Heart left ventricle (tissue), 16 donors: ENCODE results near the gene INPP1. TPM values are rescaled to one million over a fixed set of nuclear protein-coding genes. Genes with fewer than 3 reads are reported as not detected.

Experiments used
- ATAC-seq, 4 donors: fragments of 200-7000 bp; cut with Tn5 transposase; one replicate each; pipeline ENCODE4 v1.9.1; 2020 to 2022; ENCODE audit warnings: moderate library complexity in 4 of 4, mild to moderate bottlenecking in 3 of 4, moderate number of reproducible peaks in 1 of 4
- DNase-seq, 5 donors: peaks; one replicate each; pipeline ENCODE4 v3.0.0-alpha.2; 2020
- H3K27ac ChIP-seq, 12 donors: fragments of 200-600 bp; sonication (generic) in 4 of 12; one replicate each; pipeline versions ENCODE4 v1.5.0 to v1.8.0; 2016 to 2022; ENCODE audit warnings: mild to moderate bottlenecking in 2 of 12
- H3K27me3 ChIP-seq, 9 donors: fragments of 200-600 bp; sonication (generic) in 2 of 9; one replicate each; pipeline versions ENCODE4 v1.5.1 to v1.8.0; 2016 to 2022; ENCODE audit warnings: mild to moderate bottlenecking in 3 of 9
- H3K36me3 ChIP-seq, 9 donors: fragments of 200-600 bp; sonication (generic) in 2 of 9; one replicate each; pipeline versions ENCODE4 v1.5.0 to v1.8.0; 2018 to 2022; ENCODE audit warnings: mild to moderate bottlenecking in 2 of 9
- H3K4me1 ChIP-seq, 12 donors: fragments of 200-600 bp; sonication (generic) in 4 of 12; one replicate each; pipeline versions ENCODE4 v1.5.0 to v1.8.0; 2016 to 2022; ENCODE audit warnings: mild to moderate bottlenecking in 3 of 12
- H3K4me3 ChIP-seq, 12 donors: fragments of 200-600 bp; sonication (generic) in 4 of 12; one replicate each; pipeline versions ENCODE4 v1.5.0 to v1.8.0; 2017 to 2022; ENCODE audit warnings: mild to moderate bottlenecking in 9 of 12, moderate library complexity in 4 of 12
- H3K9me3 ChIP-seq, 12 donors: fragments of 200-600 bp; sonication (generic) in 4 of 12; one replicate each; pipeline versions ENCODE4 v1.5.0 to v1.8.0; 2016 to 2022; ENCODE audit warnings: mild to moderate bottlenecking in 1 of 12
- POLR2A ChIP-seq, 2 donors: fragments of 450-650 bp; IDR thresholded peaks; one replicate each; pipeline ENCODE4 v1.6.1; 2017; ENCODE audit warnings: antibody characterized with exemption in 2 of 2, mild to moderate bottlenecking in 2 of 2, moderate library complexity in 2 of 2
- WGBS, 4 donors: extraction: QIAGEN DNeasy Blood & Tissue Kit in 2 of 4; methylation state at CpG; one replicate each; pipeline versions ENCODE4 v1.1.5 to v1.1.7; 2013 to 2018; 5-methylcytosine and 5-hydroxymethylcytosine counted together
- intact Hi-C, 10 donors: fragments of 100-400 bp; cut with DNase I; formaldehyde crosslinking; loops; one replicate each; pipeline versions ENCODE4 v1.11.1 to v1.14.2; 2022
- polyA plus RNA-seq, 2 donors: library from polyadenylated mRNA; stranded (reverse); fragments of 200-250 nt; gene quantifications; one replicate each; pipeline ENCODE4 v1.2.3, GENCODE V29; 2013
- total RNA-seq, 9 donors: library from RNA; depleted of rRNA in 2 of 9; stranded (reverse); fragments of >200 nt in 2 of 9; fragmentation: NEBNext Ultra II Directional in 3 of 9; extraction: Animal tissue kit (Norgen Biotek cat#: 25700) in 3 of 9; gene quantifications; one replicate each; pipeline versions ENCODE4 v1.1.0 to v1.2.4, GENCODE V29; 2016 to 2023
- TF ChIP-seq, protein P1 (sequence below), 12 donors: fragments of 200-600 bp; sonication (generic) in 4 of 12; IDR thresholded peaks; one replicate each; pipeline versions ENCODE4 v1.5.0 to v1.8.0; 2018 to 2022; ENCODE audit warnings: antibody characterized with exemption in 12 of 12, mild to moderate bottlenecking in 5 of 12
- donor health status: ischemic (EF 13 %, LVEDD 7.1; RV severe dilation, severe dysfunction).
- donor health status: healthy with polysubstance abuse.
- donor health status: DM: no; HTN: yes; CAD: no.
- donor health status: DM: no; HTN: no; CAD: no.
- donor health status: ischemic (EF 25% LVEDD 6.9; RV normal size, moderate dysfunction).
- donor health status: ischemic (EF 25% LVEDD 5.7; RV mildly dilated, moderate dysfunction).
- donor health status: healthy.
- donor health status: DM: yes; HTN: yes; CAD: no.
- donor health status: ischemic (EF 35%, LVEDD 5.7; RV mildly dilated, moderate dysfunction).
- donor health status: nonischemic (EF 11% LVEDD 7.7; RV severe dilation, severe dysfunction).
- donor health status: DM: yes; HTN: yes; CAD: no.
- donor health status: PGD.
- donor health status: ischemic (EF 29% LVEDD 5.4; RV normal size, mild dysfunction).
- donor health status: nonischemic (EF 23%, LVEDD 6.1; RV moderate dilation, normal function).

INPP1 gene
- total and polyA plus RNA-seq, 11 donors, result 7.8 to 26.2 (median 13.3) TPM

DNA sequence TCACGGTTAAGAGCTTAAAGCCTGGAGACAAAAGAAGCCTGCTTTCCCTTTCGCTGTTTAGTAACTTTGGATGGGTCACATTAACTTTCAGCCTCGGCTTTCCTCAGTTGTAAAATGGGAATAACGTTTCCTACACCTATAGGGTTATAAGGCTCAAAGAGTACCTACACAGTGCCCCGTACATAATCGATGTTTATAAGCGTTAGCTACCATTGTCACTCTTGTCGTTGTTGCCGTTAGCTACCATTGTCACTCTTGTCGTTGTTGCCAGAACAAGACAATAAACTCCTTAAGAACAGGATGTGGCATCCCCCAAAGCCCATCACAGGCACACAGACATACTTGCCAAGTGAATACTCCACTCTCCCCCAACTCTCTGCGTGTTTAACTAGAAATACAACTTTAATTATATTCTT is 63.9 kb downstream of the INPP1 start:
- H3K27me3 ChIP-seq, result no peaks in the 10 kb centered on the region
- H3K9me3 ChIP-seq, result no peaks in the 10 kb centered on the region
- peak overlapping the region; percentile 79 to 94 (median 85) for H3K27ac ChIP-seq
- DNase-seq (no peak), ATAC-seq (peak in 1 of 4 donors; percentile 21)
- H3K4me1 ChIP-seq, result peaks cover 0 to 33% (median 14%) of the 10 kb centered on the region in 12 donors
- H3K4me3 ChIP-seq, result peak overlapping the region in 10 of 12 donors; percentile 66 to 99 (median 84)
- intact Hi-C loops, result loop anchor here in 7 of 10 donors (5.0 to 10.0 kb wide), 8 partner anchors 50 to 180 kb away; no protein-coding TSS in a partner anchor
- TF ChIP-seq, protein P1, sequence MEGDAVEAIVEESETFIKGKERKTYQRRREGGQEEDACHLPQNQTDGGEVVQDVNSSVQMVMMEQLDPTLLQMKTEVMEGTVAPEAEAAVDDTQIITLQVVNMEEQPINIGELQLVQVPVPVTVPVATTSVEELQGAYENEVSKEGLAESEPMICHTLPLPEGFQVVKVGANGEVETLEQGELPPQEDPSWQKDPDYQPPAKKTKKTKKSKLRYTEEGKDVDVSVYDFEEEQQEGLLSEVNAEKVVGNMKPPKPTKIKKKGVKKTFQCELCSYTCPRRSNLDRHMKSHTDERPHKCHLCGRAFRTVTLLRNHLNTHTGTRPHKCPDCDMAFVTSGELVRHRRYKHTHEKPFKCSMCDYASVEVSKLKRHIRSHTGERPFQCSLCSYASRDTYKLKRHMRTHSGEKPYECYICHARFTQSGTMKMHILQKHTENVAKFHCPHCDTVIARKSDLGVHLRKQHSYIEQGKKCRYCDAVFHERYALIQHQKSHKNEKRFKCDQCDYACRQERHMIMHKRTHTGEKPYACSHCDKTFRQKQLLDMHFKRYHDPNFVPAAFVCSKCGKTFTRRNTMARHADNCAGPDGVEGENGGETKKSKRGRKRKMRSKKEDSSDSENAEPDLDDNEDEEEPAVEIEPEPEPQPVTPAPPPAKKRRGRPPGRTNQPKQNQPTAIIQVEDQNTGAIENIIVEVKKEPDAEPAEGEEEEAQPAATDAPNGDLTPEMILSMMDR (IDR thresholded peaks at IDR 0.05), result no peak
- TF ChIP-seq POLR2A (IDR thresholded peaks at IDR 0.05), result no peak
- H3K36me3 ChIP-seq, result no peaks in the 10 kb centered on the region
- 42 to 57% (median 50%) methylated on average over 11 of the region's 11 CpGs for WGBS, 4 donors

- 1 to 11% (median 2%) methylated on average over 18 to 98 of the region's 98 CpGs for whole genome bisulfite sequencing, 4 donors
- H3K27me3 ChIP-seq, result no peaks in the 10 kb centered on the region
- ATAC-seq (peak in 3 of 4 donors; percentile 60 to 86 (median 82)), DNase-seq (peak; percentile 55 to 78 (median 63))
- peak within 1 kb of the TSS; percentile 79 to 94 (median 85) for H3K27ac ChIP-seq
- intact Hi-C loops, result loop anchor here in 7 of 10 donors (2.0 to 10.0 kb wide), 9 partner anchors 49 to 179 kb away; no protein-coding TSS in a partner anchor
- no peak for TF ChIP-seq POLR2A (IDR thresholded peaks at IDR 0.05)
- TF ChIP-seq, protein P1 (IDR thresholded peaks at IDR 0.05), result peak in 2 of 12 donors; percentile 14 to 17
- no peaks in the 10 kb centered on the region for H3K9me3 ChIP-seq
- H3K4me3 ChIP-seq, result peak within 1 kb of the TSS; percentile 66 to 99 (median 86)
- no peaks in the 10 kb centered on the region for H3K36me3 ChIP-seq
- H3K4me1 ChIP-seq, result peaks cover 0 to 39% (median 15%) of the 10 kb centered on the region in 12 donors
Measured at GRCh38 chr2:190407662-190408537, 64.5 kb downstream of the INPP1 start, which contains the start of gene MFSD6. TSS of gene MFSD6 (plus strand) at chr2:190408355. CDS start at chr2:190436030, 27,675 bp downstream.

GRCh38 chr2:190408538-190409271 is 65.3 kb downstream of the INPP1 start:
- 1 to 8% (median 3%) methylated on average over 7 to 54 of the region's 54 CpGs for WGBS, 4 donors

More at GRCh38 chr2:190408538-190409271, 65.3 kb downstream of the INPP1 start:
- intact Hi-C loops, result loop anchor here in 7 of 10 donors (2.0 to 10.0 kb wide), 9 partner anchors 49 to 179 kb away; no protein-coding TSS in a partner anchor
- H3K4me1 ChIP-seq, result peaks cover 0 to 47% (median 20%) of the 10 kb centered on the region in 12 donors
- H3K4me3 ChIP-seq, result peak overlapping the region; percentile 66 to 99 (median 86)
- ATAC-seq, result peak in 3 of 4 donors; percentile 40 to 71 (median 51)
- H3K27ac ChIP-seq, result peak overlapping the region; percentile 79 to 94 (median 85)
- H3K27me3 ChIP-seq, result no peaks in the 10 kb centered on the region
- no peaks in the 10 kb centered on the region for H3K36me3 ChIP-seq
- peak; percentile 44 to 81 (median 55) for DNase-seq
- H3K9me3 ChIP-seq, result no peaks in the 10 kb centered on the region
- TF ChIP-seq, protein P1 (IDR thresholded peaks at IDR 0.05), result no peak
- TF ChIP-seq POLR2A (IDR thresholded peaks at IDR 0.05), result peak in 1 of 2 donors; percentile 26
